ENCODE data around the gene CCDC192.

- TF ChIP-seq POLR2A (IDR thresholded peaks at IDR 0.05) = no peak
- TF ChIP-seq CTCF (IDR thresholded peaks at IDR 0.05) = no peak
- no peak for TF ChIP-seq EP300 (IDR thresholded peaks at IDR 0.05; ENCODE audit: low read depth)
- no peak for TF ChIP-seq POLR2AphosphoS5 (IDR thresholded peaks at IDR 0.05)
Measured at GRCh38 chr5:127697894-127698600, 5.1 kb upstream of the CCDC192 start.

Data from transverse colon (tissue), 4 donors.